ENCODE results near the gene TFF3. TPM values are rescaled to one million over a fixed set of nuclear protein-coding genes. Genes with fewer than 3 reads are reported as not detected.

Gene TFF3
- total and polyA plus RNA-seq, 10 of the 15 experiments (the other 5 are each of a cell fraction or from before 2014, with no cell fraction given): not detected

DNA sequence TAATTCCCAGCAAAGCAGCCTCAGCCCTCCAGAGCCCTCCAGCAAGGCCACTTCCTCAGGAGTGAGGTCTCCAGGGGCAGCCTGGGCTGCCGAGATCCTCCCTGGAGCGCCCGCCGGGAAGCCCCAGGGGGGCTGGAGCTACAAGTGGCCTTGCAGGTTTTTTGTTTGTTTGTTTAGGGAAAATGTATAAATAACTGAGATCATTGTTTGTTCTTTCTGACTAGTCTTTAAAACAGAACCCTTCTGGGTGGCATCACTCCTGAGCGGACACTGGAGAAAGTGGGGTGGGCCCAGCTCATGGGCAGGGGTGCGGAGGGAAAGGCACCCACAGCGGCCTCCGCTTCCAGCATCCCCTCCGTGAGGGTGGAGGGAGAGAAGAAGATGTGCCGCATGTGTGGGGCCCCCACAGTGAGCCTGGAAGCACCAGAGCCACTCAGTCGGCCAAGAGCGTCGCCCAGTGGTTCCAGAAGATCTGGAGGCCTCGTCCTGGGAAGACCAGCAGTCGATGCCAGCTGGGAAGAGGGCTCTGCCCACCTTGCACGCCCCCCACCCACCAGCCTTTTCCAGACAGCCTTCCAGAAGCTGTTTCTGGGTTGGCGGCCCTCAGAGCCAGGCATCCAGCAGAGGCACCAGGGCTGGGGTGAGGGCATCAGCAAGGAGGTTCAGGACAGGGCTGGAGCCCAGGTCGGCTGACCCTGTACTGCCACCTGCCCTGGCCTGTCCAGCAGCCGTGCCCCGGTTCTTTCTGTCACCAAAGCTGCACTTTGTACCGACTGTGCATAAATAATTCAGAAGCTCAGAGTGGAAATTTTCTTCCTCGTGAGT, 34.6 kb downstream of the TFF3 start:
- no TSS peak for BruUV-seq (replicated peaks)
- SMC1A ChIA-PET (ENCODE audit: uncharacterized antibody, unreplicated experiment): interaction anchor here (0.5 kb wide), 1 partner anchor 126 kb away, joined by 3 read pairs; no protein-coding TSS in a partner anchor
- ATAC-seq (no peak), FAIRE-seq (no peak), DNase-seq (ENCODE audit: low read depth, low spot score) (no peak)
- RAD21 ChIA-PET (ENCODE audit: unreplicated experiment): no interaction called here
- Histone ChIP-seq H2AFZ (ENCODE audit: control insufficient read depth, low read depth, low read length) (no peak overlapping the region), H3K4me2 (ENCODE audit: control insufficient read depth, insufficient read depth) (no peak overlapping the region), H3K4me1 (ENCODE audit: control insufficient read depth, insufficient read depth, low read length) (peaks cover 2% of the 10 kb centered on the region), H3K9me3 (replicated peaks; ENCODE audit: control insufficient read depth, insufficient read depth, low read length) (no peaks in the 10 kb centered on the region), H3K27ac (ENCODE audit: control insufficient read depth, insufficient read depth) (no peak overlapping the region), H3K79me2 (ENCODE audit: control insufficient read depth, insufficient read depth, low read length) (no peaks in the 10 kb centered on the region), H3K9ac (ENCODE audit: control insufficient read depth, insufficient read depth, low read length) (no peak overlapping the region), H3K4me3 (no peak overlapping the region), H3K27me3 (replicated peaks in 1 of 2; ENCODE audit: control insufficient read depth in 2 of 2, insufficient read depth in 2 of 2, low read length in 1 of 2) (no peaks in the 10 kb centered on the region), H4K20me1 (ENCODE audit: control insufficient read depth, insufficient read depth) (no peaks in the 10 kb centered on the region), H3K36me3 (ENCODE audit: control insufficient read depth in 2 of 2, insufficient read depth in 2 of 2, low read length in 1 of 2) (no peaks in the 10 kb centered on the region)
- POLR2A ChIA-PET: interaction anchor here (0.5 kb wide), 1 partner anchor 14 kb away, joined by 6 read pairs; no protein-coding TSS in a partner anchor
- CTCF ChIA-PET: interaction anchor here (2.1 kb wide), 1 partner anchor 22 kb away, joined by 8 read pairs; no protein-coding TSS in a partner anchor
- WGBS (ENCODE audit: insufficient coverage, insufficient replicate concordance, low lambda C conversion rate, missing lambda C conversion rate): 49% methylated on average over 22 of the region's 22 CpGs
- in situ Hi-C loops (cut with MboI): no loop called here
- intact Hi-C loops (cut with micrococcal nuclease; ENCODE audit: unreplicated experiment): loop anchor here (2.0 kb wide), 1 partner anchor 20 kb away; no protein-coding TSS in a partner anchor
- TF ChIP-seq FOS (IDR thresholded peaks at IDR 0.05; ENCODE audit: borderline replicate concordance, extremely low read depth, insufficient read length): no peak
- TF ChIP-seq HDGF (IDR thresholded peaks at IDR 0.05): no peak
- TF ChIP-seq NFYB (IDR thresholded peaks at IDR 0.05; ENCODE audit: insufficient read depth, low read depth, low read length): no peak
- no peak for TF ChIP-seq JUND (IDR thresholded peaks at IDR 0.05; ENCODE audit: low read depth, low read length)
- TF ChIP-seq ZSCAN29 (IDR thresholded peaks at IDR 0.05): no peak
- TF ChIP-seq, protein P1, sequence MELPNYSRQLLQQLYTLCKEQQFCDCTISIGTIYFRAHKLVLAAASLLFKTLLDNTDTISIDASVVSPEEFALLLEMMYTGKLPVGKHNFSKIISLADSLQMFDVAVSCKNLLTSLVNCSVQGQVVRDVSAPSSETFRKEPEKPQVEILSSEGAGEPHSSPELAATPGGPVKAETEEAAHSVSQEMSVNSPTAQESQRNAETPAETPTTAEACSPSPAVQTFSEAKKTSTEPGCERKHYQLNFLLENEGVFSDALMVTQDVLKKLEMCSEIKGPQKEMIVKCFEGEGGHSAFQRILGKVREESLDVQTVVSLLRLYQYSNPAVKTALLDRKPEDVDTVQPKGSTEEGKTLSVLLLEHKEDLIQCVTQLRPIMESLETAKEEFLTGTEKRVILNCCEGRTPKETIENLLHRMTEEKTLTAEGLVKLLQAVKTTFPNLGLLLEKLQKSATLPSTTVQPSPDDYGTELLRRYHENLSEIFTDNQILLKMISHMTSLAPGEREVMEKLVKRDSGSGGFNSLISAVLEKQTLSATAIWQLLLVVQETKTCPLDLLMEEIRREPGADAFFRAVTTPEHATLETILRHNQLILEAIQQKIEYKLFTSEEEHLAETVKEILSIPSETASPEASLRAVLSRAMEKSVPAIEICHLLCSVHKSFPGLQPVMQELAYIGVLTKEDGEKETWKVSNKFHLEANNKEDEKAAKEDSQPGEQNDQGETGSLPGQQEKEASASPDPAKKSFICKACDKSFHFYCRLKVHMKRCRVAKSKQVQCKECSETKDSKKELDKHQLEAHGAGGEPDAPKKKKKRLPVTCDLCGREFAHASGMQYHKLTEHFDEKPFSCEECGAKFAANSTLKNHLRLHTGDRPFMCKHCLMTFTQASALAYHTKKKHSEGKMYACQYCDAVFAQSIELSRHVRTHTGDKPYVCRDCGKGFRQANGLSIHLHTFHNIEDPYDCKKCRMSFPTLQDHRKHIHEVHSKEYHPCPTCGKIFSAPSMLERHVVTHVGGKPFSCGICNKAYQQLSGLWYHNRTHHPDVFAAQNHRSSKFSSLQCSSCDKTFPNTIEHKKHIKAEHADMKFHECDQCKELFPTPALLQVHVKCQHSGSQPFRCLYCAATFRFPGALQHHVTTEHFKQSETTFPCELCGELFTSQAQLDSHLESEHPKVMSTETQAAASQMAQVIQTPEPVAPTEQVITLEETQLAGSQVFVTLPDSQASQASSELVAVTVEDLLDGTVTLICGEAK (IDR thresholded peaks at IDR 0.05; ENCODE audit: borderline replicate concordance): no peak
- TF ChIP-seq KLF5 (IDR thresholded peaks at IDR 0.05; ENCODE audit: partially characterized antibody): no peak
- no peak for TF ChIP-seq EED (IDR thresholded peaks at IDR 0.05; ENCODE audit: low read depth)
- TF ChIP-seq RBBP5 (conservative IDR thresholded peaks at IDR 0.05): no peak
- no peak for TF ChIP-seq SIX5 (IDR thresholded peaks at IDR 0.05; ENCODE audit: low read depth, low read length, severe bottlenecking)
- TF ChIP-seq ETV6 (conservative IDR thresholded peaks at IDR 0.05 in 1 of 2, IDR thresholded peaks at IDR 0.05 in 1 of 2; ENCODE audit: borderline replicate concordance in 1 of 2, low read depth in 1 of 2): no peak
- no peak for TF ChIP-seq TAF1 (IDR thresholded peaks at IDR 0.05; ENCODE audit: borderline replicate concordance, low read depth, low read length)
- no peak for TF ChIP-seq TCF7 (IDR thresholded peaks at IDR 0.05; ENCODE audit: borderline replicate concordance)
- TF ChIP-seq HDAC2 (IDR thresholded peaks at IDR 0.05): no peak
- no peak for TF ChIP-seq POU2F2 (IDR thresholded peaks at IDR 0.05; ENCODE audit: borderline replicate concordance, low read depth, low read length)
- TF ChIP-seq KDM1A (IDR thresholded peaks at IDR 0.05; ENCODE audit: borderline replicate concordance): no peak
- no peak for TF ChIP-seq ESRRA (IDR thresholded peaks at IDR 0.05; ENCODE audit: low read length)
- no peak for TF ChIP-seq PML (IDR thresholded peaks at IDR 0.05; ENCODE audit: low read length)

All from GM12878 (cell line).